Lower leg skin (tissue), 3 donors: Measurements from ENCODE around the gene ZFX.

ENCODE experiments used
- CTCF ChIP-seq, 3 donors: fragments of 450-650 bp; IDR thresholded peaks; one replicate each; pipeline ENCODE4 v1.5.1; 2016; ENCODE audit warnings: antibody characterized with exemption in 3 of 3, mild to moderate bottlenecking in 3 of 3, moderate library complexity in 2 of 3
- POLR2A ChIP-seq, 2 donors: fragments of 450-650 bp; IDR thresholded peaks; one replicate each; pipeline ENCODE4 v1.6.1; 2016 to 2017; ENCODE audit warnings: antibody characterized with exemption in 2 of 2, mild to moderate bottlenecking in 1 of 2, moderate library complexity in 1 of 2

- no peak for TF ChIP-seq CTCF (IDR thresholded peaks at IDR 0.05)
- no peak for TF ChIP-seq POLR2A (IDR thresholded peaks at IDR 0.05)
Measured at GRCh38 chrX:24204958-24205357, 55.4 kb downstream of the ZFX start.
